CD4-positive, alpha-beta T cell (primary cell): ENCODE results near the gene PHKB. TPM values are rescaled to one million over a fixed set of nuclear protein-coding genes. Genes with fewer than 3 reads are reported as not detected.
A peak's percentile ranks its signal among the peaks of the same experiment; 100 is the strongest.

Source experiments
- ATAC-seq: fragments of 200-7000 bp; cut with Tn5 transposase; one replicate; pipeline ENCODE4 v1.10.0; 2022; ENCODE audit warnings: mild to moderate bottlenecking; ENCODE audit not compliant: poor library complexity
- CTCF ChIA-PET: fragments of 350-600 bp; sonication (Branson Sonifier 250); formaldehyde crosslinking; loops from one replicate; lab custom pipeline; 2021; ENCODE audit warnings: antibody characterized with exemption, inconsistent platforms; lab: Charles Lee
- POLR2A ChIA-PET: fragments of 350-600 bp; sonication (Branson Sonifier 250); formaldehyde crosslinking; loops from one replicate; lab custom pipeline; 2021; ENCODE audit warnings: antibody characterized with exemption, inconsistent platforms; lab: Charles Lee
- DNase-seq, 14 experiments: peaks; one replicate each; pipeline ENCODE4 v3.0.0-alpha.2; 2013 to 2020; ENCODE audit warnings: mixed read lengths in 2 of 14
- H3K27ac ChIP-seq, 2 donors: one replicate each; pipeline versions ENCODE4 v1.5.1 to v1.7.0; 2013; ENCODE audit warnings: low read length in 2 of 2, low read depth in 1 of 2, mild to moderate bottlenecking in 1 of 2
- H3K27me3 ChIP-seq, 2 experiments: 1 replicate in 1 of 2; 2 replicates in 1 of 2; pipeline versions ENCODE4 v1.6.1 to v1.7.0; 2013; ENCODE audit warnings: low read length in 2 of 2, control low read depth in 1 of 2, mild to moderate bottlenecking in 1 of 2, moderate library complexity in 1 of 2; ENCODE audit not compliant: insufficient read depth in 2 of 2, control insufficient read depth in 1 of 2
- H3K36me3 ChIP-seq: one replicate; pipeline ENCODE4 v1.6.1; 2013; ENCODE audit warnings: low read length, control low read depth; ENCODE audit not compliant: insufficient read depth
- H3K4me1 ChIP-seq: one replicate; pipeline ENCODE4 v1.6.1; 2013; ENCODE audit warnings: low read length, control low read depth; ENCODE audit not compliant: insufficient read depth
- H3K4me3 ChIP-seq: one replicate; pipeline ENCODE4 v1.5.1; 2013; ENCODE audit warnings: mild to moderate bottlenecking, low read length, moderate library complexity
- H3K9me3 ChIP-seq, 2 experiments: 1 replicate in 1 of 2; 2 replicates in 1 of 2; pipeline versions ENCODE4 v1.6.1 to v1.7.0; 2013; ENCODE audit warnings: low read length in 2 of 2, mild to moderate bottlenecking in 2 of 2, control low read depth in 1 of 2, moderate library complexity in 1 of 2; ENCODE audit not compliant: control insufficient read depth in 1 of 2, insufficient read depth in 1 of 2
- H3K27ac Mint-ChIP-seq: one replicate; pipeline ENCODE4 v1.8.0; 2020; ENCODE audit warnings: mixed read lengths
- H3K27me3 Mint-ChIP-seq: one replicate; pipeline ENCODE4 v1.8.0; 2021; ENCODE audit warnings: mixed read lengths
- H3K36me3 Mint-ChIP-seq: one replicate; pipeline ENCODE4 v1.8.0; 2021; ENCODE audit warnings: low read depth, mixed read lengths
- H3K4me1 Mint-ChIP-seq: one replicate; pipeline ENCODE4 v1.8.0; 2021; ENCODE audit warnings: low read depth, mixed read lengths
- H3K4me3 Mint-ChIP-seq: one replicate; pipeline ENCODE4 v1.8.0; 2020; ENCODE audit warnings: mild to moderate bottlenecking, mixed read lengths
- H3K9me3 Mint-ChIP-seq: one replicate; pipeline ENCODE4 v1.8.0; 2020; ENCODE audit warnings: mixed read lengths
- intact Hi-C, 2 experiments: fragments of 100-400 bp; cut with DNase I in 1 of 2; cut with micrococcal nuclease in 1 of 2; formaldehyde crosslinking; loops; one replicate each; pipeline versions ENCODE4 v1.15.1 to v1.9.0; 2023 to 2025; cut with DNase I, micrococcal nuclease
- total RNA-seq, 174 experiments: library from RNA in 2 of 174; stranded (reverse) in 2 of 174; gene quantifications; one replicate each; pipeline ENCODE4 v1.2.3 and lab custom pipeline; 2021 to 2026
- TF ChIP-seq, protein P1 (sequence below): fragments of 200-600 bp; IDR thresholded peaks from one replicate; pipeline ENCODE4 v1.8.0; 2022; ENCODE audit warnings: antibody characterized with exemption, mild to moderate bottlenecking

The PHKB gene
- total RNA-seq, 2 experiments from 2014 or later = 28.8 to 31.3 TPM

DNA sequence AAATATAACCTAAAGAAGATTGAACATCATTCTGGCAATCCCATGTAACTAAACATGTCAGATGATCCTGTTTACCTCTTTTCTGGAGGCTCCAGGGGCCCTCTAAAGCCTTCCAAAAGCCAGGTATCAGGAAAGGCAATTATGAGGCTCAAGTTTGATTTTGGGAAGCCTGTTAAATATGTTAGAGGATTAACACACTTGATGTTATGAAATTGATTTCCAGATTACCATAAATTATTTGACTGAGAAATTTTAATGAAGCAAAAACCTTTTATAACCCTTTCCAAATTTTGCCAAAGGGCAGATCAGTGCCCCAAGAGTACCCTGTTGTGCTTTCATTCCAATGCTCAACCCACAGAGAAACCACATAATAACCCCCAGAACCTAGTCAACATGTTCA is 29.3 kb downstream of the PHKB start:
- H3K9me3 Mint-ChIP-seq = peaks cover 3% of the 10 kb centered on the region
- H3K27me3 Mint-ChIP-seq = no peaks in the 10 kb centered on the region
- no peak overlapping the region for H3K4me3 Mint-ChIP-seq
- ATAC-seq = no peak
- POLR2A ChIA-PET = no interaction called here
- peaks cover 22% of the 10 kb centered on the region for H3K4me1 Mint-ChIP-seq
- Histone ChIP-seq H3K36me3 (peaks cover 9% of the 10 kb centered on the region), H3K27me3 (no peaks in the 10 kb centered on the region), H3K4me1 (peaks cover 12% of the 10 kb centered on the region), H3K4me3 (no peak overlapping the region), H3K9me3 (peaks cover 8 to 23% of the 10 kb centered on the region in 2 experiments), H3K27ac (no peak overlapping the region)
- H3K27ac Mint-ChIP-seq = no peak overlapping the region
- TF ChIP-seq, protein P1, sequence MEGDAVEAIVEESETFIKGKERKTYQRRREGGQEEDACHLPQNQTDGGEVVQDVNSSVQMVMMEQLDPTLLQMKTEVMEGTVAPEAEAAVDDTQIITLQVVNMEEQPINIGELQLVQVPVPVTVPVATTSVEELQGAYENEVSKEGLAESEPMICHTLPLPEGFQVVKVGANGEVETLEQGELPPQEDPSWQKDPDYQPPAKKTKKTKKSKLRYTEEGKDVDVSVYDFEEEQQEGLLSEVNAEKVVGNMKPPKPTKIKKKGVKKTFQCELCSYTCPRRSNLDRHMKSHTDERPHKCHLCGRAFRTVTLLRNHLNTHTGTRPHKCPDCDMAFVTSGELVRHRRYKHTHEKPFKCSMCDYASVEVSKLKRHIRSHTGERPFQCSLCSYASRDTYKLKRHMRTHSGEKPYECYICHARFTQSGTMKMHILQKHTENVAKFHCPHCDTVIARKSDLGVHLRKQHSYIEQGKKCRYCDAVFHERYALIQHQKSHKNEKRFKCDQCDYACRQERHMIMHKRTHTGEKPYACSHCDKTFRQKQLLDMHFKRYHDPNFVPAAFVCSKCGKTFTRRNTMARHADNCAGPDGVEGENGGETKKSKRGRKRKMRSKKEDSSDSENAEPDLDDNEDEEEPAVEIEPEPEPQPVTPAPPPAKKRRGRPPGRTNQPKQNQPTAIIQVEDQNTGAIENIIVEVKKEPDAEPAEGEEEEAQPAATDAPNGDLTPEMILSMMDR = no peak
- CTCF ChIA-PET = interaction anchor here (1.6 kb wide), 1 partner anchor 10 kb away, joined by 6 read pairs; no protein-coding TSS in a partner anchor
- no peak for DNase-seq
- intact Hi-C loops = no loop called here
- H3K36me3 Mint-ChIP-seq = peaks cover 84% of the 10 kb centered on the region

DNA sequence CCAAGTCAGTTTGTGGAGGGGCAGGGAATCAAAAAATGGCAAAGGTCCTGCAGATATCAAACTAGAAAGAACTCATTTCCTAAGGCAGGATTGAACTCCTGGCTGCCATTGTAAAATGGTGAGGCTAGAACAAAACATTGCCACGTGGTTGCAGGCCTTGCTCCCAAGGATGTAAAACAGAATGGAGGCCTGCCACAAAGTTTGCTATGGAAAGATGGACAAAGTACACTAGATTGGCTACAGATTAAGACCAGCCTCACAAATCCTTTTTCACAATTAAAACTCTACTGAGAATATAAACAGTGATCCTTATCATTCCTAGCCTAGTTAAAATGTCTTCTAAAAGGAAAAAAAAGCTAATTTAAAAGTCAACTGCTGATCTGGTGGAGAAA is 30.9 kb downstream of the PHKB start:
- peaks cover 28% of the 10 kb centered on the region for H3K4me1 Mint-ChIP-seq
- ATAC-seq = no peak
- ChIA-PET POLR2A (no interaction called here), CTCF (no interaction called here)
- peaks cover 8 to 23% of the 10 kb centered on the region in 2 experiments for H3K9me3 ChIP-seq
- H3K27me3 ChIP-seq = no peaks in the 10 kb centered on the region
- H3K4me3 Mint-ChIP-seq = no peak overlapping the region
- intact Hi-C loops = no loop called here
- H3K4me1 ChIP-seq = peaks cover 12% of the 10 kb centered on the region
- H3K27ac ChIP-seq = no peak overlapping the region
- TF ChIP-seq, protein P1 = no peak
- peaks cover 9% of the 10 kb centered on the region for H3K36me3 ChIP-seq
- H3K9me3 Mint-ChIP-seq = peaks cover 3% of the 10 kb centered on the region
- H3K36me3 Mint-ChIP-seq = peaks cover 81% of the 10 kb centered on the region
- no peak for DNase-seq
- H3K4me3 ChIP-seq = no peak overlapping the region
- H3K27me3 Mint-ChIP-seq = no peaks in the 10 kb centered on the region
- H3K27ac Mint-ChIP-seq = no peak overlapping the region

DNA sequence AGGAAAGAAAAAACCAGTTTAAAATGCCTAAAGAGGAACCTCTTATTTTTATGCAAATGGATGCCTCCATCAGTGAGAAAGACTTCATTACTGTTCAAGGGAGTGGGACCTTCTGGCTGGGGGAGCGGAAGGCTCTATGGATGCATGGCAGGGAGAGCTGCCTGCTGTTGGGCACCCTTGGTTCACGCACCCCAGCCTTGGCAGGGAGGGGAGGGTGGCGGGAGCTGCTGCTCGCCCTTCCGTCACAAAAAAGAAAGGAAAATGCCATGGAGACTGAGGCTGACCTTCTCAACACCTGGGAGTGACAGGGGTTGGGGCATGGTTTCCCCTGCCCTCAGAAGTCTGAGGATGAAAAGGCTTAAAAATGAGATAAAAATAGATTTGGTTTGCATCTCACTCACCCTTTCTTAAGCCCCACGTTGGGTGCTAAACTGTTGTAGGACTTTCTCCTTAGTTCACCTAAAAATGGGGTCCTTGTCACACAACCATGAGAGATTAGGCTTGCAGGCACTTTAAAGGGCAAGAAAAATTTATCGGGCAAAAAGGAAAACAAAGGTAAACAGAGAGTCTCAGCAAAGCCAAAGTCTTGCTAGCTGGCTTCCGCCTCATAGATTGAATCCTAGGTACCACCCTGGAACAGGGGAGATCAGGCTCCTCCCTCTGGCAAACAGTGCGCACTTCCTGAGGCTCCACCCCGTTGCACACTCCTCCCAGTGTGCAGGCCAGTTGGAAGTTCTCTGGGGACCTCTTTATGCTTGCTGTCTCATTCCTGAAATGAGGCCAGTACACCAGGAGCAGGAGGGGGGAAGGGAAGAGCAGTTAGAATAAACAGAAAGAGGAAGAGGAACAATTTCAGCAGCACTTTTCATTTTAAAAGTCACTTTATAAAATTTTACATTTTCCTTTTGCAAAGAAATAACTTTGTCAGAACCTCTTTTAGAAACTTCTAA is 31.6 kb downstream of the PHKB start:
- CTCF ChIA-PET = no interaction called here
- Mint-ChIP-seq H3K9me3 (peaks cover 3% of the 10 kb centered on the region), H3K36me3 (peaks cover 82% of the 10 kb centered on the region), H3K27ac (peak overlapping the region; percentile 64), H3K4me3 (peak overlapping the region; percentile 18), H3K27me3 (no peaks in the 10 kb centered on the region), H3K4me1 (peaks cover 28% of the 10 kb centered on the region)
- POLR2A ChIA-PET = no interaction called here
- Histone ChIP-seq H3K4me3 (no peak overlapping the region), H3K27me3 (no peaks in the 10 kb centered on the region), H3K27ac (peak overlapping the region in 1 of 2 donors; percentile 20), H3K36me3 (peaks cover 14% of the 10 kb centered on the region), H3K4me1 (peaks cover 12% of the 10 kb centered on the region), H3K9me3 (peaks cover 8 to 23% of the 10 kb centered on the region in 2 experiments)
- intact Hi-C loops = no loop called here
- TF ChIP-seq, protein P1 = no peak
- peak in 5 of 14 experiments; percentile 0 to 33 (median 13) for DNase-seq
- no peak for ATAC-seq
